NCI-H2081 (cell line): ENCODE data around the gene KANTR.
A peak's percentile ranks its signal among the peaks of the same experiment; 100 is the strongest.

ENCODE experiments used
- DNase-seq, 2 experiments: peaks; one replicate each; lab custom pipeline; 2025; lab: John Stamatoyannopoulos, UW

The KANTR gene

GRCh38 chrX:53093748-53094581 is at the start of gene KANTR:
TSS of gene KANTR (plus strand) at chrX:53094142. CDS start at chrX:53124273, 30,131 bp downstream.
- peak; percentile 94 to 97 for DNase-seq

GRCh38 chrX:53044995-53045394 is 48.9 kb upstream of the KANTR start:
- no peak for DNase-seq

GRCh38 chrX:53047228-53047627 is 46.7 kb upstream of the KANTR start:
- DNase-seq: peak in 1 of 2 experiments; percentile 4

- DNase-seq: peak; percentile 62 to 65
Measured at GRCh38 chrX:53048169-53049126, 45.5 kb upstream of the KANTR start, which contains the start of gene GPR173. TSS of gene GPR173 (plus strand) at chrX:53048789. CDS start at chrX:53076622, 27,833 bp downstream.

GRCh38 chrX:53049127-53049517 is 44.8 kb upstream of the KANTR start:
- DNase-seq: no peak

GRCh38 chrX:53050841-53051240 is 43.1 kb upstream of the KANTR start:
- DNase-seq: no peak

GRCh38 chrX:53055244-53055849 is 38.6 kb upstream of the KANTR start:
- DNase-seq: no peak

- DNase-seq: no peak
Measured at GRCh38 chrX:53056292-53056691, 37.6 kb upstream of the KANTR start.

- DNase-seq: no peak
Measured at GRCh38 chrX:53065104-53065503, 28.8 kb upstream of the KANTR start.

- no peak for DNase-seq
Measured at GRCh38 chrX:53071064-53071463, 22.9 kb upstream of the KANTR start.

GRCh38 chrX:53071604-53072417 is 22.1 kb upstream of the KANTR start:
- DNase-seq: peak; percentile 87 to 88

- DNase-seq: no peak
Measured at GRCh38 chrX:53072418-53073114, 21.4 kb upstream of the KANTR start.

- DNase-seq: peak; percentile 55 to 73
Measured at GRCh38 chrX:53073115-53073586, 20.8 kb upstream of the KANTR start.

GRCh38 chrX:53075011-53075410 is 18.9 kb upstream of the KANTR start:
- DNase-seq: no peak

- DNase-seq: no peak
Measured at GRCh38 chrX:53076671-53077070, 17.3 kb upstream of the KANTR start.

GRCh38 chrX:53077207-53078197 is 16.4 kb upstream of the KANTR start:
- DNase-seq: no peak

GRCh38 chrX:53078943-53079342 is 15.0 kb upstream of the KANTR start:
- DNase-seq: no peak

GRCh38 chrX:53080628-53081580 is 13.0 kb upstream of the KANTR start:
- no peak for DNase-seq
